A204.1 (cell line): ENCODE data around the gene SNX25.
"Not testable (repeated sequence)": the region's sequence is repeated elsewhere in the genome, so short reads cannot be mapped to it uniquely, and the experiment has no call there.

ENCODE experiments used
- FAIRE-seq: peaks from 2 replicates; lab custom pipeline; 2012; peaks lifted over from hg19 to GRCh38; lab: Jason Lieb, UNC

SNX25 gene

GRCh38 chr4:185209031-185209851 lies at the start of gene SNX25:
Gene SNX25, plus strand, starts transcription at chr4:185209598. Its CDS starts 229 bp downstream, at chr4:185209827.
- no peak for FAIRE-seq

- no peak for FAIRE-seq
Measured at GRCh38 chr4:185165605-185166063, 43.8 kb upstream of the SNX25 start.

GRCh38 chr4:185167234-185167633 lies 42.2 kb upstream of the SNX25 start:
- no peak for FAIRE-seq

GRCh38 chr4:185171373-185172071 lies 37.9 kb upstream of the SNX25 start:
- no peak for FAIRE-seq

- FAIRE-seq: no peak
Measured at GRCh38 chr4:185179488-185179887, 29.9 kb upstream of the SNX25 start.

- no peak for FAIRE-seq
Measured at GRCh38 chr4:185182239-185182638, 27.2 kb upstream of the SNX25 start.

GRCh38 chr4:185183622-185184281 lies 25.6 kb upstream of the SNX25 start:
- FAIRE-seq: peak; percentile 94

GRCh38 chr4:185186769-185187168 lies 22.6 kb upstream of the SNX25 start:
- FAIRE-seq: no peak

- FAIRE-seq: peak; percentile 77
Measured at GRCh38 chr4:185189606-185190305, 19.6 kb upstream of the SNX25 start.

GRCh38 chr4:185190306-185190856 lies 19.0 kb upstream of the SNX25 start:
- no peak for FAIRE-seq

- no peak for FAIRE-seq
Measured at GRCh38 chr4:185192059-185192458, 17.3 kb upstream of the SNX25 start.

- no peak for FAIRE-seq
Measured at GRCh38 chr4:185194924-185195888, 14.2 kb upstream of the SNX25 start.

GRCh38 chr4:185196437-185196836 lies 13.0 kb upstream of the SNX25 start:
- FAIRE-seq: no peak

GRCh38 chr4:185198189-185198588 lies 11.2 kb upstream of the SNX25 start:
- not testable (repeated sequence) for FAIRE-seq

GRCh38 chr4:185201977-185202962 lies 7.1 kb upstream of the SNX25 start:
- no peak for FAIRE-seq

- FAIRE-seq: no peak
Measured at GRCh38 chr4:185202984-185203485, 6.4 kb upstream of the SNX25 start.

GRCh38 chr4:185203486-185204237 lies 5.7 kb upstream of the SNX25 start, which contains the start of gene CFAP97:
Gene CFAP97, minus strand, starts transcription at chr4:185204000. Its CDS starts 12,804 bp downstream, at chr4:185191196.
- no peak for FAIRE-seq

- FAIRE-seq: no peak
Measured at GRCh38 chr4:185204238-185204910, 5.0 kb upstream of the SNX25 start.
